HCT116 (cell line): ENCODE data around the gene DUSP6. TPM values are rescaled to one million over a fixed set of nuclear protein-coding genes. Genes with fewer than 3 reads are reported as not detected.

Experiments used
- ATAC-seq: fragments of 200-7000 bp; cut with Tn5 transposase; 2 replicates; pipeline ENCODE4 v1.9.1; 2020; ENCODE audit warnings: mild to moderate bottlenecking, moderate library complexity
- BruUV-seq: library from RNA; stranded (reverse); fragments of 400-500 nt; replicated peaks from 2 replicates; lab custom pipeline; 2021; lab: Mats Ljungman, UMichigan
- CTCF ChIA-PET: fragments of 300-600 bp; sonication (Branson Sonifier 250); formaldehyde crosslinking; loops from one replicate; lab custom pipeline; 2021; ENCODE audit warnings: antibody characterized with exemption; lab: Charles Lee
- POLR2A ChIA-PET: fragments of 300-600, 350-600 bp; sonication (Branson Sonifier 250); formaldehyde crosslinking; loops from one replicate; lab custom pipeline; 2021; ENCODE audit warnings: antibody characterized with exemption; lab: Charles Lee
- RAD21 ChIA-PET, 2 experiments: fragments of 300-600 bp; sonication (Branson Sonifier 250); formaldehyde crosslinking; loops; one replicate each; lab custom pipeline; 2023; ENCODE audit warnings: low total read pairs in 2 of 2; ENCODE audit not compliant: uncharacterized antibody in 2 of 2, unreplicated experiment in 2 of 2, low non-redundant PET in 1 of 2; lab: Charles Lee
- DNase-seq: peaks from one replicate; pipeline ENCODE4 v3.0.0-alpha.2; 2010; ENCODE audit warnings: low read depth, low spot score
- H2AFZ ChIP-seq: fragments of 200-600 bp; shearing (Covaris generic), sonication (generic); 2 replicates; pipeline ENCODE4 v1.6.1; 2017; ENCODE audit warnings: low read depth, mixed run types, mixed read lengths, antibody characterized with exemption, low read length; ENCODE audit not compliant: poor library complexity, severe bottlenecking
- H3K27ac ChIP-seq: 2 replicates; pipeline ENCODE4 v1.5.1; 2012; ENCODE audit warnings: low read depth, low read length
- H3K27me3 ChIP-seq: fragments of 200-600 bp; sonication (generic); 2 replicates; pipeline ENCODE4 v1.6.1; 2016; ENCODE audit warnings: mixed run types, low read length, mixed read lengths; ENCODE audit not compliant: insufficient read depth
- H3K36me3 ChIP-seq, 2 experiments: fragments of 200-500 bp in 1 of 2; fragments of 200-600 bp in 1 of 2; sonication (Bioruptor generic) in 1 of 2; sonication (generic) in 1 of 2; 2 replicates each; pipeline versions ENCODE4 v1.5.1 to v1.6.1; 2014 to 2016; ENCODE audit warnings: low read length in 2 of 2, inconsistent platforms in 1 of 2, mixed read lengths in 1 of 2, mixed run types in 1 of 2; ENCODE audit not compliant: insufficient read depth in 2 of 2, control insufficient read depth in 1 of 2
- H3K4me1 ChIP-seq, 2 experiments: fragments of 200-600 bp in 1 of 2; sonication (generic) in 1 of 2; 2 replicates each; pipeline versions ENCODE4 v1.5.1 to v1.6.1; 2012 to 2017; ENCODE audit warnings: low read length in 2 of 2, inconsistent platforms in 1 of 2, mild to moderate bottlenecking in 1 of 2, mixed read lengths in 1 of 2, mixed run types in 1 of 2, moderate library complexity in 1 of 2; ENCODE audit not compliant: insufficient read depth in 2 of 2, control insufficient read depth in 1 of 2
- H3K4me2 ChIP-seq: fragments of 200-600 bp; sonication (generic); 2 replicates; pipeline ENCODE4 v1.6.1; 2017; ENCODE audit warnings: mixed run types, low read length, mixed read lengths
- H3K4me3 ChIP-seq, 2 experiments: fragments of 200-600 bp in 1 of 2; sonication (generic) in 1 of 2; replicated peaks in 1 of 2; 2 replicates each; pipeline ENCODE4 v1.5.1; 2011 to 2016; ENCODE audit warnings: low read length in 2 of 2, control low read depth in 1 of 2, low read depth in 1 of 2, mild to moderate bottlenecking in 1 of 2, mixed read lengths in 1 of 2, mixed run types in 1 of 2
- H3K79me2 ChIP-seq: fragments of 200-600 bp; sonication (generic); 2 replicates; pipeline ENCODE4 v1.6.1; 2017; ENCODE audit warnings: mild to moderate bottlenecking, mixed run types, low read length, moderate library complexity, mixed read lengths; ENCODE audit not compliant: insufficient read depth
- H3K9ac ChIP-seq: fragments of 200-600 bp; sonication (generic); 2 replicates; pipeline ENCODE4 v1.6.1; 2016; ENCODE audit warnings: low read length, mixed read lengths
- H3K9me2 ChIP-seq: fragments of 200-600 bp; sonication (generic), shearing (Covaris generic); 2 replicates; pipeline ENCODE4 v1.6.1; 2017; ENCODE audit warnings: mixed run types, mild to moderate bottlenecking, moderate library complexity; ENCODE audit not compliant: insufficient read depth
- H3K9me3 ChIP-seq, 2 experiments: fragments of 200-500 bp in 1 of 2; fragments of 200-600 bp in 1 of 2; sonication (Bioruptor generic) in 1 of 2; sonication (generic) in 1 of 2; 2 replicates each; pipeline ENCODE4 v1.6.1; 2014 to 2017; ENCODE audit warnings: low read length in 2 of 2, mixed read lengths in 2 of 2, inconsistent platforms in 1 of 2, low read depth in 1 of 2, mild to moderate bottlenecking in 1 of 2, mixed run types in 1 of 2, moderate library complexity in 1 of 2; ENCODE audit not compliant: control insufficient read depth in 1 of 2, insufficient read depth in 1 of 2
- H4K20me1 ChIP-seq: fragments of 200-600 bp; sonication (generic), shearing (Covaris generic); 2 replicates; pipeline ENCODE4 v1.6.1; 2017; ENCODE audit warnings: mixed run types, mild to moderate bottlenecking, moderate library complexity; ENCODE audit not compliant: insufficient read depth
- CEBPB ChIP-seq: IDR thresholded peaks from 2 replicates; pipeline ENCODE4 v1.6.1; 2012; ENCODE audit warnings: low read depth
- EGR1 ChIP-seq: IDR thresholded peaks from 2 replicates; pipeline ENCODE4 v1.6.1; 2012; ENCODE audit warnings: low read depth
- ELF1 ChIP-seq: IDR thresholded peaks from 2 replicates; pipeline ENCODE4 v1.6.1; 2012; ENCODE audit warnings: low read depth, borderline replicate concordance
- EZH2phosphoT487 ChIP-seq: fragments of 200-600 bp; IDR thresholded peaks from 2 replicates; pipeline ENCODE4 v1.6.1; 2018; ENCODE audit warnings: antibody characterized with exemption, borderline replicate concordance
- FOSL1 ChIP-seq: IDR thresholded peaks from 2 replicates; pipeline ENCODE4 v1.6.1; 2012; ENCODE audit warnings: low read depth
- JUND ChIP-seq: IDR thresholded peaks from 2 replicates; pipeline ENCODE4 v1.6.1; 2012
- POLR2A ChIP-seq: IDR thresholded peaks from 2 replicates; pipeline ENCODE4 v1.7.0; 2011; ENCODE audit warnings: borderline replicate concordance; ENCODE audit not compliant: insufficient read depth, insufficient read length; ENCODE audit errors: extremely low read depth
- POLR2AphosphoS5 ChIP-seq: IDR thresholded peaks from 2 replicates; pipeline ENCODE4 v1.6.1; 2011; ENCODE audit warnings: mild to moderate bottlenecking, low read depth, low read length, moderate library complexity
- SP1 ChIP-seq: IDR thresholded peaks from 2 replicates; pipeline ENCODE4 v1.6.1; 2012; ENCODE audit warnings: low read depth
- SRF ChIP-seq: IDR thresholded peaks from 2 replicates; pipeline ENCODE4 v1.6.1; 2012; ENCODE audit warnings: low read depth
- TCF7L2 ChIP-seq: IDR thresholded peaks from 2 replicates; pipeline ENCODE4 v1.7.0; 2011; ENCODE audit warnings: borderline replicate concordance, inconsistent platforms; ENCODE audit not compliant: insufficient read depth, insufficient read length; ENCODE audit errors: extremely low read depth
- ZFX ChIP-seq: fragments of 450-650 bp; IDR thresholded peaks from 2 replicates; pipeline ENCODE4 v1.6.1; 2017
- intact Hi-C: fragments of 100-400 bp; cut with micrococcal nuclease; formaldehyde crosslinking; loops from 2 replicates; pipeline ENCODE4 v1.10.0; 2022
- total RNA-seq: library from RNA; stranded (reverse); gene quantifications from one replicate; pipeline ENCODE4 v1.2.1, GENCODE V29; 2021; ENCODE audit not compliant: unreplicated experiment
- TF ChIP-seq, protein P1 (sequence below): IDR thresholded peaks from 2 replicates; pipeline ENCODE4 v1.6.1; 2012
- TF ChIP-seq, protein P2 (sequence below): IDR thresholded peaks from 2 replicates; pipeline ENCODE4 v1.6.1; 2012; ENCODE audit warnings: low read depth
- TF ChIP-seq, protein P3 (sequence below): IDR thresholded peaks from 2 replicates; pipeline ENCODE4 v1.6.1; 2012

The DUSP6 gene
- total RNA-seq, 1 experiment from 2014 or later: 219 TPM

DNA sequence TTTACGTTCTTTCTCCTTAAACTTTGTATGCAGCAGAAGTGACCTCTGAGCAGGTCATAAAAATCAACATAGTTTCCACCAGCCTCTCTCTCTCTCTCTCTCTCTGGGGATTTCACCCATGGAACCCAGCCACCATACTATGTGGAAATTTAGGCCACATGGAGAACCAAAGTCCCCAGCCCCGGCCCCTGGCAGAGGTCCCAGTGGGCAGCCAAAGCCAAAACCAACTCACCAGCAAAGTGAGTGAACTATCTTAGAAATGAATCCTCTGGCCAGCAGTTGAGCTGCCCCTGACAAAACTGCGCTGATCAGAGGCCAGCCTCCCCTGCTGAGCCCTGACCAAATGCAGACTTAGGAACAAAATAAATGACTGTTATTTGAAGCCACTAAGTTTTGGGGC lies 9.2 kb downstream of the DUSP6 start:
- H3K9me3 ChIP-seq: no peaks in the 10 kb centered on the region
- H3K4me2 ChIP-seq: no peak overlapping the region
- H4K20me1 ChIP-seq: no peaks in the 10 kb centered on the region
- H3K36me3 ChIP-seq: peaks cover 2 to 4% of the 10 kb centered on the region in 2 experiments; a peak in 3 of 4 replicates
- no peak overlapping the region for H2AFZ ChIP-seq
- RAD21 ChIA-PET: no interaction called here
- 0 out of 2 replicates have a peak, but pooled peaks cover 2% of the 10 kb centered on the region for H3K79me2 ChIP-seq
- H3K4me3 ChIP-seq: no peak overlapping the region
- H3K27ac ChIP-seq: no peak overlapping the region
- DNase-seq: no peak
- H3K4me1 ChIP-seq: peaks cover 24 to 25% of the 10 kb centered on the region in 2 experiments
- ATAC-seq: no peak
- CTCF ChIA-PET: no interaction called here
- no TSS peak for BruUV-seq
- intact Hi-C loops: loop anchor here (10.0 kb wide), 1 partner anchor 188 kb away; no protein-coding TSS in a partner anchor
- TF ChIP-seq, protein P1, sequence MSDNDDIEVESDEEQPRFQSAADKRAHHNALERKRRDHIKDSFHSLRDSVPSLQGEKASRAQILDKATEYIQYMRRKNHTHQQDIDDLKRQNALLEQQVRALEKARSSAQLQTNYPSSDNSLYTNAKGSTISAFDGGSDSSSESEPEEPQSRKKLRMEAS: no peak
- TF ChIP-seq ZFX: no peak
- TF ChIP-seq FOSL1: no peak
- no peak for TF ChIP-seq SRF
- no peak for TF ChIP-seq SP1
- TF ChIP-seq POLR2A: no peak
- TF ChIP-seq, protein P2, sequence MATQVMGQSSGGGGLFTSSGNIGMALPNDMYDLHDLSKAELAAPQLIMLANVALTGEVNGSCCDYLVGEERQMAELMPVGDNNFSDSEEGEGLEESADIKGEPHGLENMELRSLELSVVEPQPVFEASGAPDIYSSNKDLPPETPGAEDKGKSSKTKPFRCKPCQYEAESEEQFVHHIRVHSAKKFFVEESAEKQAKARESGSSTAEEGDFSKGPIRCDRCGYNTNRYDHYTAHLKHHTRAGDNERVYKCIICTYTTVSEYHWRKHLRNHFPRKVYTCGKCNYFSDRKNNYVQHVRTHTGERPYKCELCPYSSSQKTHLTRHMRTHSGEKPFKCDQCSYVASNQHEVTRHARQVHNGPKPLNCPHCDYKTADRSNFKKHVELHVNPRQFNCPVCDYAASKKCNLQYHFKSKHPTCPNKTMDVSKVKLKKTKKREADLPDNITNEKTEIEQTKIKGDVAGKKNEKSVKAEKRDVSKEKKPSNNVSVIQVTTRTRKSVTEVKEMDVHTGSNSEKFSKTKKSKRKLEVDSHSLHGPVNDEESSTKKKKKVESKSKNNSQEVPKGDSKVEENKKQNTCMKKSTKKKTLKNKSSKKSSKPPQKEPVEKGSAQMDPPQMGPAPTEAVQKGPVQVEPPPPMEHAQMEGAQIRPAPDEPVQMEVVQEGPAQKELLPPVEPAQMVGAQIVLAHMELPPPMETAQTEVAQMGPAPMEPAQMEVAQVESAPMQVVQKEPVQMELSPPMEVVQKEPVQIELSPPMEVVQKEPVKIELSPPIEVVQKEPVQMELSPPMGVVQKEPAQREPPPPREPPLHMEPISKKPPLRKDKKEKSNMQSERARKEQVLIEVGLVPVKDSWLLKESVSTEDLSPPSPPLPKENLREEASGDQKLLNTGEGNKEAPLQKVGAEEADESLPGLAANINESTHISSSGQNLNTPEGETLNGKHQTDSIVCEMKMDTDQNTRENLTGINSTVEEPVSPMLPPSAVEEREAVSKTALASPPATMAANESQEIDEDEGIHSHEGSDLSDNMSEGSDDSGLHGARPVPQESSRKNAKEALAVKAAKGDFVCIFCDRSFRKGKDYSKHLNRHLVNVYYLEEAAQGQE: no peak
- TF ChIP-seq, protein P3, sequence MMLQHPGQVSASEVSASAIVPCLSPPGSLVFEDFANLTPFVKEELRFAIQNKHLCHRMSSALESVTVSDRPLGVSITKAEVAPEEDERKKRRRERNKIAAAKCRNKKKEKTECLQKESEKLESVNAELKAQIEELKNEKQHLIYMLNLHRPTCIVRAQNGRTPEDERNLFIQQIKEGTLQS: no peak
- TF ChIP-seq ELF1: no peak
- no peak for TF ChIP-seq CEBPB
- no peak for TF ChIP-seq JUND
- no peak for TF ChIP-seq EZH2phosphoT487
- no peak for TF ChIP-seq EGR1
- no peak for TF ChIP-seq TCF7L2
- no peak for TF ChIP-seq POLR2AphosphoS5
- POLR2A ChIA-PET: no interaction called here
- H3K27me3 ChIP-seq: no peaks in the 10 kb centered on the region
- no peak overlapping the region for H3K9ac ChIP-seq
- H3K9me2 ChIP-seq: no peaks in the 10 kb centered on the region
